Stimulated activated CD4-positive, alpha-beta T cell treated with anti-CD3 and anti-CD28 coated beads, Interleukin-2, amount 100 ng/mL, for 48 hours (primary cell): Measurements from ENCODE around the gene TBC1D4.

Source experiments
- DNase-seq, 2 donors: peaks; one replicate each; pipeline ENCODE4 v3.0.0-alpha.2; 2020

Gene TBC1D4

GRCh38 chr13:75485286-75486062 lies 3.5 kb upstream of the TBC1D4 start:
- no peak for DNase-seq

- no peak for DNase-seq
Measured at GRCh38 chr13:75482820-75483079, 781 bp upstream of the TBC1D4 start.

- DNase-seq = peak in 1 of 2 donors; percentile 2
Measured at GRCh38 chr13:75481176-75482069, 546 bp downstream of the TBC1D4 start.

DNA sequence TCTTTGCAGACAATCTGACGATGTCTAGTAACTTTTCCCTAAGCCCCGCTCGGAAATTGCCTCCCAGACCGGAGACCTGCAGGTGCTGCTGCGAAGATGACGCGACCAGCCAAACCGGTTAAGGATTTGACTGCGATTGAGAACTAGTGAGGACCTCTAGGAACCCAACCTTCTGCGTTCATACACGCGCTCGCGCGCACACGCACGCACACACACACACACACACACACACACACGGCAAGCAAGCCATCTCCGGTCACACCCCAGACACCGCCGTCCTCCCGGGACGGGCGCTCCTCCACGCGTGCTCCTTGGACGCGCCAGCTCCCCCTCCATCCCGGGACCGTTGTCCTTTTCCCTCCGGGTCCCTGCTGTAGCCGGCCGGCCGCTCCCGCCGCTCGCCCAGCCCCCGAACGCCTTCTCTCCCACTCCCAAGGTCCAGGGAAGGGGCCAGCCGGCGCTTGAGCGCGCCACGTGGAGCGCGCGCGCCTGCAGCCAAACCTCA lies 1.2 kb downstream of the TBC1D4 start:
- peak in 1 of 2 donors; percentile 1 for DNase-seq

DNA sequence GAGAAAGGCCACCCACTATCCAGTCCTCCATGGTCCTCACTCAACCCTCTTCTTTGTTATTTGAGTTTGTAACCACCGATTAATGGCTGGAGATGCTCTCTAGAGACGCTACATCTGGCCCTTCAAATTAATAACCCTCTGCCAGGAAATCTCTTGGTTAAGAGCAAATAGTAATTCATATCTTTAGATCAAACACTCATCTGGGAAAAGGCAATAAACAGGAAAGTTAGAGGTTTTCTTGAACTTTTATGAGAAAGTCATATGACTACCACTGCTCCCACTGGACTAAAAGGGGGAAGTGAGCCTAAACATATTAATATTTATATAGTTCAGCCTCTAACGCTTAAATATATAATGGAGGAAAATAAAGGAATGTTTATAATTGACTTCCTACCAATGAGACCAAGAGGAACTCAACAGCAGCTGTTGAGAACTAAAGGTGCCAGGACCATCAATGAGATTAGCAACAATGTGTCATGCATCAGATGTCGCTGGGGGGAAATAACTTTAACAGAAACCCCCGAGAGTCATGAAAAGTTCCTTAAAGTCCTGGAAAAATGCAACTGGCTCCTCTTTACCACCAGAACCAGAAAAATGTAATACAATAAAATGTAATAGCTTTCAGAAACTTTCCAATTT lies 2.7 kb downstream of the TBC1D4 start:
- DNase-seq = no peak

DNA sequence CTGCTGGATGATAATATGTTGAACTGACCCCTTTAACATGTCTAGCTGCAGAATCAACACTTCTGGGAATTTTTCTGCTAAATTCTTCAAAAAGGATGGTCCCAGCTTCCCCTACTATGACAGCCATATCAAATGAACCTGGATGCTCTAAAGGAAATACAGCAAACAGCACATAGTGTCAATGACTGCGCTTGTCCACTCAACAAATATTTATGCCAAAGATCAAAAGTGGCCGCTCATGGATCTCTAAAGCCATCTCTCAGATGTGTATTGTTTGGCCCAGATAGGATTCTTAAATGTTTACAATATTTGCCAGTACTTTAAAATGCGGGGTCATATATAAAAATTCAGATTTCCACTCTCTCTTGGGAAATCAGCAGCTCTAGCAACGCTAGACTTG lies 3.3 kb downstream of the TBC1D4 start:
- no peak for DNase-seq

- no peak for DNase-seq
Measured at GRCh38 chr13:75474956-75475355, 7.0 kb downstream of the TBC1D4 start.

- DNase-seq = no peak
Measured at GRCh38 chr13:75473468-75473867, 8.5 kb downstream of the TBC1D4 start.

- no peak for DNase-seq
Measured at GRCh38 chr13:75470676-75471075, 11.3 kb downstream of the TBC1D4 start.

DNA sequence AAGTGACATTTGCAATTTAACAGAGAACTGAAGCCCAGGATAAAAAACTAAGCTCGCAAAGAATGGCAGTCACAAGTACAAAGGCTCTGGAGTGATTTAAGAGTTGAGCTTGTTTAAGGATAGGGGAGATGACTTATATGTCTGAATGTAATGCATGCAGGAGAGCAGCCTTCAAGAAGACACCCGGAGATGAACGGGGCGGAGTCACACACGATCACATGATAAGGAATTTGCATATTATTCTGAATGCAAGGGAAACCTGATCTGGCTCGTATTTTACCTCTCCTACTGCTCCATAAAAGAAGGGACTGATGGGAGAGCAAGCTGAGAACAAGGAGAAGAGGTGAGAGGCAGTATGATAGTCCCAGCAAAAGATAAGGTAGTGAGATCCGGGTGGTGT lies 12.9 kb downstream of the TBC1D4 start:
- no peak for DNase-seq

- DNase-seq = no peak
Measured at GRCh38 chr13:75468602-75469001, 13.4 kb downstream of the TBC1D4 start.

- DNase-seq = no peak
Measured at GRCh38 chr13:75468098-75468497, 13.9 kb downstream of the TBC1D4 start.

DNA sequence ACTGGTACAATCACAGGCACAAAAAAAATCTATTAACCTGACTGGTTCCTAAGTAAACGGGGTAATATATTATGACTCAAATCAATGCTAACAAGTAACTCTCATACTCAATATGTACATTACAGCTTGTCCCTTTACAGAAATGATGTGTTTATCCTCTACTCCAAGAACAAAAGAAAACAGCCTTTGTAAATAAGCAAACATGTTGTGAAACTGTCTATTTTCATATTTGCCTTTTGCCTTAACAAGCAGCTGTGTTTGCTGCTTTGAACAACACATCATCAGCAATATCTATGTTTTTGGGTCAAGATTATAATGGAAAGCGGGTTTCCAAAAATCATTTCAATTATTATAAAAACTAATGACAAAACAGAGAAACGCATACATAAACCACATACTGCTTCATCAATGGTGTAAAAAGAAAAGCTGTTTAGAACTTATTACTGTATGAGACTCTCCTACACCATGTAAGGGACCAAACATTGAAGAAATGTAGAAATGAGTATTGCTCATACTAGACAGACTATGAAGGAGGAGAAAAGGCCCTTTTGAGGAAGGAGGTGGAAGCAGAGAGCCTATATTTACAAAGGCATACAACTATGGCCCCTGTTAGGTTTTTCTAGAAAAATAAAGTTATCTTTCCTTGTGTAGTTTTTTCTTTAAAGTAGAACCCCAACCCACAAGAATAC lies 14.8 kb downstream of the TBC1D4 start:
- DNase-seq = no peak

- DNase-seq = no peak
Measured at GRCh38 chr13:75465236-75465635, 16.7 kb downstream of the TBC1D4 start.

GRCh38 chr13:75461314-75461713 lies 20.7 kb downstream of the TBC1D4 start:
- no peak for DNase-seq

GRCh38 chr13:75460644-75461043 lies 21.3 kb downstream of the TBC1D4 start:
- no peak for DNase-seq

DNA sequence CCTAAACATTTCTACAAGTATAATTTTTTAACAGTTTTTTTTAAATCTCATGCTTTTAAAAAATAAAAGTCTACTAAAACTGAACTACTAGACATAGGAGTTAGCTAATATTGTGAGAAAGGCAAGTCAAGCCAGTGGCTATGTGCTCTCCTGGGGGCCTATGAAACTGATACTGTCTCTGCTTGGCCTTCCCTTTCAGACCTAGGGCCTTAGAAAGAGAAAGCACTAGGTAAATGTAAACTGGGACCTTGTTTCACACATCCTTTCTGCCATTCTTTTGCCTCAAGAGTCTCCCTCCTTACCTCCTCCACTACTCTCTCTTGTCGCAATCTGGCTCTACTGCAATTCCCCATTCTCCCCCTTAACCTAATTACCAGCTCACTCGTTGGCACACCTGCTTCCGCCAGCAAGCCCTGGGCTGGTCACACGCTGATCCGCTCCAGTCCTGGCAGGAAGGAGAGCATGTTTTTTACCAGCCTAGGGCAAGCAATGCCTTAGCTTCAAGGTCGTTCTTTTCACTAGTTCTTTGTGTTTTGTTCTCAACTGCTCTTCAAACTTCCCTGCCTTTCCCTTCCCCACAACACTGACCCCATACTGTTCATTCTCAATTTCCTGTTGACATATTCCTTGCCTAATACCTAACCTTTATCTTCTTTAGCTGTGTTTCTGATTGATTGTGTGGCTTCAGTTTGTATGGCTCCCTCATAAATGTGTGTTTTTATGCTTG lies 23.1 kb downstream of the TBC1D4 start:
- DNase-seq = no peak

DNA sequence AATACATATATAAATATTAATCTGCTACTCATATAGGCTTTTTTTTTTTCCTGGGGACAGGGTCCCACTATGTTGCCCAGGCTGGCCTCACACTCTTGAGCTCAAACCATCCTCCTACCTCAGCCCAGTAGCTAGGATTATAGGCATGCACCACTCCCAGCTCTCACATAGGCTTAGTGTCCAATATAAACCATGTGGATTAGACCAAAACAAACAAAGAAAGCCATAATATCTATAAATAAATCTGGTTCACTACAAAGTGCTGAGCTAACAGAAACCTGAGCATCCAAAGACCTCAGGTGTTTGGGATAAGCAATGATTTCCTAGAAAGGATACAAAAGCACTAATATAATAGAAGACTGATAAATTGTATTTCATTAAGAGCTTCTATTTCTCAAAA lies 26.0 kb downstream of the TBC1D4 start:
- DNase-seq = no peak

DNA sequence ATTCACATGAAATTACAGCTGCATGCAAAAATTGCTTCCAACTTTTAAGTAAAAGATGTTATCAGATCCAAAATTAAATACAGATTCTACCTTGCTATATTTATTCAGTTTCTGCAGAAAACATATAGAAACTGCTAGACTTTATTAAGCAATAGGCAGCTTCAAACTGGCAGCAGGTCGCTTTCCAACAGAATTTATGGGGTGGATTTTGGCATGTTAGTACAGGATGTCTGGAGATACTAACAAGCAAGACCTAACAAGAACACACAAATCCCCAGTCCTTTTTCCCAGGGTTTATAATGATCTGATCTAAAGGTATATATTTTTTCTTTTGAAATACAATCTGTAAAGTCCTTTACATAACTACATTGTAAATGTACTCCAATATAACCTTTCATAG lies 27.5 kb downstream of the TBC1D4 start:
- DNase-seq = no peak

DNA sequence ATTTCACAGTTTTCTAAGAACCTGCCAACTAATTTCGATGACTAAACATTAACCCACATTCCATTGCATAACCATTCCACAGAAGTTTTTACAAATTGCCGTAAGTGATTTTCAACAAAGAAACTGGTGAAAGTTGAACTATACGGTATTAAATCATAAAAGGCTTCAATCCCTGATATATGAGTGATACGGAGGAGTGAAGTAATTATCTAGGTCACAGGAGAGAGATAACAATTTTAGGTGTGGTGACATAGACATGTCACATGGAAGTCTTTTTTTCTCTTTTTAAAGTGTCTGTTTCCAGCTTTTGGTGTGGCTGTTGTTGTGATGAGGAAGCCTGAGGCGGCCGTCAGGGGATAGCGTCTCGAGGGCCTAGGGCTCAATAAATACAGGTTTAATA lies 29.4 kb downstream of the TBC1D4 start:
- DNase-seq = no peak

DNA sequence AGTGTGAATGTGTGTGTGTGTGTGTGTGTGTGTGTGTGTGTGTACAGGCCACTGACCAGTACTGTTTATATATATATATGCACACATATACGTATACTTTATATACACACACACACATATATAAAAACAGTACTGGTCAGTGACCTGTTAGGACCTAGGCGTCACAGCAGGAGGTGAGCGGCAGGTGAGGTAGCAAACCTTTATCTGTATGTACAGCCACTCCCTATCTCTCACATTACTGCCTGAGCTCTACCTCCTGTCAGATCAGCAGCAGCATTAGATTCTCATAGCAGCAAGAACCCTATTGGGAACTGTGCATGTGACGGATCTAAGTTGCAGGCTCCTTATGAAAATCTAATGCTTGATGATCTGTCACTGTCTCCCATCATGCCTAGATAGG lies 34.5 kb downstream of the TBC1D4 start:
- DNase-seq = no peak

DNA sequence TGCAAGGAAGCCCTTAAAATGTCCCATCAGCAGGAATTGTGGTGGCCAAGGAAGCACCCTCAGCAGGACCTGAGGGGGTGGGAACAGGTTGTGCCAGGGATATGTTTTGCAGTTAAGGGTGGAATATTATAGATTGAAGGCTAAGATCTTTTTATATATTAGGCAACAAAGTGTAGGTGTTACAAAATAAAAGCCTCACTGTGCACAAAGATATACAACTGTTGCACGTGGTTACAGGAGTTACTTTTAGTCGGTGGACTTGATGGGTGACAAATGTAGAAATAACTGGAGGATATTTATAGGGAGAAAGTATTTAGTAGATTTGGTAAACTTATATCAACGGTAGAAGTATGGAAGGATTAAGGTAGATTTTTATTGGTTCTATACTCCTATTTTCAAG lies 35.1 kb downstream of the TBC1D4 start:
- no peak for DNase-seq
